Activated CD4-positive, alpha-beta memory T cell treated with anti-CD3 and anti-CD28 coated beads for 36 hours (primary cell): Measurements from ENCODE around the gene ENDOD1. TPM values are rescaled to one million over a fixed set of nuclear protein-coding genes. Genes with fewer than 3 reads are reported as not detected.

ENCODE experiments used
- total RNA-seq, 2 experiments: library from RNA; stranded (reverse); gene quantifications; one replicate each; pipeline ENCODE4 v1.2.3, GENCODE V29; 2021

The ENDOD1 gene
- total RNA-seq, 2 experiments from 2014 or later: 25.9 TPM

Other genes starting within 250 kb of the ENDOD1 start
- 10 to 100 TPM; 65.9 to 67.1 TPM for gene CWC15, start 116.3 kb upstream of the ENDOD1 start, total RNA-seq
- 1 to 10 TPM; 1.4 to 1.6 TPM for gene KDM4D, start 116.1 kb upstream of the ENDOD1 start, total RNA-seq
- gene KDM4E, start 64.6 kb upstream of the ENDOD1 start, total RNA-seq: not detected
- gene KDM4F, start 40.4 kb upstream of the ENDOD1 start, total RNA-seq: not detected
- 10 to 100 TPM; 31.1 to 32.2 TPM for gene SRSF8, start 22.9 kb upstream of the ENDOD1 start, total RNA-seq
- 10 to 100 TPM; 13.9 to 15.5 TPM for gene SESN3, start 141.4 kb downstream of the ENDOD1 start, total RNA-seq